GM12878 (cell line): ENCODE data around the gene FLAD1. TPM values are rescaled to one million over a fixed set of nuclear protein-coding genes. Genes with fewer than 3 reads are reported as not detected.

ENCODE experiments used
- CBX3 ChIP-seq: fragments of 200-600 bp; sonication (generic); IDR thresholded peaks from 2 replicates; pipeline ENCODE4 v1.6.1; 2016; ENCODE audit warnings: low read depth, borderline replicate concordance
- ETV6 ChIP-seq, 2 experiments: fragments of 450-650 bp in 1 of 2; IDR thresholded peaks in 1 of 2; conservative IDR thresholded peaks in 1 of 2; 2 replicates each; pipeline ENCODE4 v1.6.1; 2014; ENCODE audit warnings: antibody characterized with exemption in 1 of 2, borderline replicate concordance in 1 of 2, low read depth in 1 of 2, mild to moderate bottlenecking in 1 of 2, moderate library complexity in 1 of 2
- GATAD2B ChIP-seq: fragments of 450-650 bp; conservative IDR thresholded peaks from 2 replicates; pipeline ENCODE4 v1.6.1; 2017; ENCODE audit warnings: low read depth, mild to moderate bottlenecking, moderate library complexity
- IKZF1 ChIP-seq: fragments of 450-650 bp; conservative IDR thresholded peaks from 2 replicates; pipeline ENCODE4 v1.6.1; 2017; ENCODE audit warnings: antibody characterized with exemption, mild to moderate bottlenecking
- KAT2A ChIP-seq: conservative IDR thresholded peaks from 2 replicates; pipeline ENCODE4 v1.6.1; 2011; ENCODE audit warnings: low read depth, low read length; ENCODE audit not compliant: control insufficient read depth
- MTA3 ChIP-seq: IDR thresholded peaks from 2 replicates; pipeline ENCODE4 v1.6.1; 2012; ENCODE audit warnings: low read length, inconsistent platforms, borderline replicate concordance
- RAD51 ChIP-seq: fragments of 450-650 bp; IDR thresholded peaks from 2 replicates; pipeline ENCODE4 v1.6.1; 2016; ENCODE audit warnings: moderate library complexity, mild to moderate bottlenecking, inconsistent platforms
- RB1 ChIP-seq: fragments of 450-650 bp; formaldehyde crosslinking; IDR thresholded peaks from 2 replicates; pipeline ENCODE4 v1.6.1; 2017; ENCODE audit warnings: mild to moderate bottlenecking, borderline replicate concordance
- SIX5 ChIP-seq: IDR thresholded peaks from 2 replicates; pipeline ENCODE4 v1.6.1; 2011; ENCODE audit warnings: mild to moderate bottlenecking, low read depth, low read length, moderate library complexity; ENCODE audit not compliant: severe bottlenecking
- TCF12 ChIP-seq: IDR thresholded peaks from 2 replicates; pipeline ENCODE4 v1.6.1; 2011; ENCODE audit warnings: low read depth, mild to moderate bottlenecking, low read length
- TCF3 ChIP-seq: IDR thresholded peaks from 2 replicates; pipeline ENCODE4 v1.6.1; 2012; ENCODE audit warnings: low read depth, mild to moderate bottlenecking, low read length, borderline replicate concordance; ENCODE audit not compliant: insufficient read depth
- USF1 ChIP-seq: IDR thresholded peaks from 2 replicates; pipeline ENCODE4 v1.6.1; 2011; ENCODE audit warnings: borderline replicate concordance, low read depth, mild to moderate bottlenecking, moderate library complexity, mixed read lengths, low read length; ENCODE audit not compliant: insufficient read depth; ENCODE audit errors: extremely low read length
- ZBTB40 ChIP-seq: fragments of 450-650 bp; IDR thresholded peaks from 2 replicates; pipeline ENCODE4 v1.6.1; 2016; ENCODE audit warnings: mild to moderate bottlenecking, moderate library complexity, borderline replicate concordance
- ZSCAN29 ChIP-seq: fragments of 450-650 bp; IDR thresholded peaks from 2 replicates; pipeline ENCODE4 v1.6.1; 2017; ENCODE audit warnings: mild to moderate bottlenecking, moderate library complexity
- polyA plus RNA-seq, 11 experiments: library from polyadenylated mRNA; depleted of rRNA in 4 of 11; unstranded in 6 of 11; stranded (reverse) in 5 of 11; fragments of >200 nt; fragmentation: Nextera tagmentation in 4 of 11; fragmentation: Illumina TruSeq in 1 of 11; extraction: Ambion mirVana in 4 of 11; extraction: Trizol in 1 of 11; gene quantifications; 1 replicate in 1 of 11; 2 replicates in 10 of 11; pipeline versions ENCODE4 v1.2.1 to v1.2.3, GENCODE V29; 2011 to 2016; ENCODE audit warnings: inconsistent platforms in 2 of 11, missing spikeins in 2 of 11, low read depth in 1 of 11
- total RNA-seq, 4 experiments: library from RNA; depleted of rRNA in 3 of 4; stranded (reverse); fragments of >200 nt in 3 of 4; fragmentation: Illumina TruSeq in 1 of 4; extraction: Trizol in 1 of 4; gene quantifications; 2 replicates each; pipeline versions ENCODE4 v1.2.1 to v1.2.3, GENCODE V29; 2013 to 2021
- TF ChIP-seq, protein P1 (sequence below): fragments of 450-650 bp; IDR thresholded peaks from 2 replicates; pipeline ENCODE4 v1.6.1; 2017; ENCODE audit warnings: mild to moderate bottlenecking, moderate library complexity
- TF ChIP-seq, protein P2 (sequence below): IDR thresholded peaks from 2 replicates; pipeline ENCODE4 v1.6.1; 2011; ENCODE audit warnings: low read depth, mild to moderate bottlenecking, low read length, moderate library complexity, borderline replicate concordance; ENCODE audit errors: extremely low read depth
- TF ChIP-seq, protein P3 (sequence below): fragments of 450-650 bp; IDR thresholded peaks from 2 replicates; pipeline ENCODE4 v1.6.1; 2017; ENCODE audit warnings: low read depth, mild to moderate bottlenecking, moderate library complexity

The FLAD1 gene
- total and polyA plus RNA-seq, 10 of the 15 experiments (the other 5 are each of a cell fraction or from before 2014, with no cell fraction given): 22.9 to 93.4 (median 56.6) TPM

DNA sequence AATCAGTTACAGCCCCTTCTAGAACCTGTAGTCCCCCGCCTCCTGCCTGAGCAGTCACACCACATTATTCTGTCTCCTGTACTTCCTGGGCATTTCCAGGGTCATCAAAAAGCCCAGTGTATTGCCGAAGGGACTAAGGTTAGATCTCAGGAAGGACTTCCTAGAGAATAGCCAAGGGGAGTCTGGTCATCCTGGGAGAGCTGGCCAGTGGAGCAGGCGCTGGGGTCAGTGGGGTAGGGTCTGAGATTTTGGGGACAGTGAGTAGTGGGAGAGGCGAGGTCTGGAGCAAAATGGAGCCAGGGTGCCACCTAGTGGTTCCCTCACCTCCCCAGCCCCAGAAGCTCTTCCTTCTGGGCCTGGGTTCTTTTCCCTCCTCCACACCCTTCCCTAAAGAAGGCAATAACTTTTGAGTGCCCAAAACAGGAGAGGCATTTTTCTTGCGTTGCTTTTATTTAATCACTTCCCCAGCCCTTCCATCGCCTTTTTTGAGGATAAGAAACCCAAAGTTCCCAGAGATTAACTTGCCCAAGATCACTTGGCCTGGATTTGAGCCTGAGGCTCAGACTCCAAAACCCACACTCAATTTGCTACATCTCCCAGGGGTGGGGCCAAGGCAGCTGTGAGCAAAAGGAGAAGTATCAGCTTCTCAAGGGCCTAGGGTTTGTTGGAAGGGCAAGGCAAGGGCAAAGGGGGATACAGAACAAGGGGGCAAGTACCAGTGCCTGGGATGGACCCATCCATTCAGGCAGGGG lies 39.3 kb upstream of the FLAD1 start (continued):
- TF ChIP-seq ZBTB40 (no peak), TCF3 (no peak), GATAD2B (peak; percentile 56), TCF12 (no peak), MTA3 (no peak), RAD51 (no peak), ZSCAN29 (no peak), CBX3 (no peak), ETV6 (conservative IDR thresholded peaks at IDR 0.05 in 1 of 2, IDR thresholded peaks at IDR 0.05 in 1 of 2; ENCODE audit: borderline replicate concordance in 1 of 2, low read depth in 1 of 2) (peak in 1 of 2 experiments; percentile 15; a peak in 1 of 4 replicates), USF1 (no peak), RB1 (peak; percentile 68; the same call in 1 of the 2 replicates), KAT2A (no peak), SIX5 (no peak), IKZF1 (peak; percentile 65)
- TF ChIP-seq, protein P1, sequence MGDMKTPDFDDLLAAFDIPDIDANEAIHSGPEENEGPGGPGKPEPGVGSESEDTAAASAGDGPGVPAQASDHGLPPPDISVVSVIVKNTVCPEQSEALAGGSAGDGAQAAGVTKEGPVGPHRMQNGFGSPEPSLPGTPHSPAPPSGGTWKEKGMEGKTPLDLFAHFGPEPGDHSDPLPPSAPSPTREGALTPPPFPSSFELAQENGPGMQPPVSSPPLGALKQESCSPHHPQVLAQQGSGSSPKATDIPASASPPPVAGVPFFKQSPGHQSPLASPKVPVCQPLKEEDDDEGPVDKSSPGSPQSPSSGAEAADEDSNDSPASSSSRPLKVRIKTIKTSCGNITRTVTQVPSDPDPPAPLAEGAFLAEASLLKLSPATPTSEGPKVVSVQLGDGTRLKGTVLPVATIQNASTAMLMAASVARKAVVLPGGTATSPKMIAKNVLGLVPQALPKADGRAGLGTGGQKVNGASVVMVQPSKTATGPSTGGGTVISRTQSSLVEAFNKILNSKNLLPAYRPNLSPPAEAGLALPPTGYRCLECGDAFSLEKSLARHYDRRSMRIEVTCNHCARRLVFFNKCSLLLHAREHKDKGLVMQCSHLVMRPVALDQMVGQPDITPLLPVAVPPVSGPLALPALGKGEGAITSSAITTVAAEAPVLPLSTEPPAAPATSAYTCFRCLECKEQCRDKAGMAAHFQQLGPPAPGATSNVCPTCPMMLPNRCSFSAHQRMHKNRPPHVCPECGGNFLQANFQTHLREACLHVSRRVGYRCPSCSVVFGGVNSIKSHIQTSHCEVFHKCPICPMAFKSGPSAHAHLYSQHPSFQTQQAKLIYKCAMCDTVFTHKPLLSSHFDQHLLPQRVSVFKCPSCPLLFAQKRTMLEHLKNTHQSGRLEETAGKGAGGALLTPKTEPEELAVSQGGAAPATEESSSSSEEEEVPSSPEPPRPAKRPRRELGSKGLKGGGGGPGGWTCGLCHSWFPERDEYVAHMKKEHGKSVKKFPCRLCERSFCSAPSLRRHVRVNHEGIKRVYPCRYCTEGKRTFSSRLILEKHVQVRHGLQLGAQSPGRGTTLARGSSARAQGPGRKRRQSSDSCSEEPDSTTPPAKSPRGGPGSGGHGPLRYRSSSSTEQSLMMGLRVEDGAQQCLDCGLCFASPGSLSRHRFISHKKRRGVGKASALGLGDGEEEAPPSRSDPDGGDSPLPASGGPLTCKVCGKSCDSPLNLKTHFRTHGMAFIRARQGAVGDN: no peak
- TF ChIP-seq, protein P2, sequence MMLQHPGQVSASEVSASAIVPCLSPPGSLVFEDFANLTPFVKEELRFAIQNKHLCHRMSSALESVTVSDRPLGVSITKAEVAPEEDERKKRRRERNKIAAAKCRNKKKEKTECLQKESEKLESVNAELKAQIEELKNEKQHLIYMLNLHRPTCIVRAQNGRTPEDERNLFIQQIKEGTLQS: no peak
- TF ChIP-seq, protein P3, sequence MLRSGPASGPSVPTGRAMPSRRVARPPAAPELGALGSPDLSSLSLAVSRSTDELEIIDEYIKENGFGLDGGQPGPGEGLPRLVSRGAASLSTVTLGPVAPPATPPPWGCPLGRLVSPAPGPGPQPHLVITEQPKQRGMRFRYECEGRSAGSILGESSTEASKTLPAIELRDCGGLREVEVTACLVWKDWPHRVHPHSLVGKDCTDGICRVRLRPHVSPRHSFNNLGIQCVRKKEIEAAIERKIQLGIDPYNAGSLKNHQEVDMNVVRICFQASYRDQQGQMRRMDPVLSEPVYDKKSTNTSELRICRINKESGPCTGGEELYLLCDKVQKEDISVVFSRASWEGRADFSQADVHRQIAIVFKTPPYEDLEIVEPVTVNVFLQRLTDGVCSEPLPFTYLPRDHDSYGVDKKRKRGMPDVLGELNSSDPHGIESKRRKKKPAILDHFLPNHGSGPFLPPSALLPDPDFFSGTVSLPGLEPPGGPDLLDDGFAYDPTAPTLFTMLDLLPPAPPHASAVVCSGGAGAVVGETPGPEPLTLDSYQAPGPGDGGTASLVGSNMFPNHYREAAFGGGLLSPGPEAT: 0 out of 2 replicates have a peak, but pooled peaks have one; percentile 33
